HepG2 (cell line): ENCODE data around the gene DLX4.

ENCODE experiments used
- ATF3 ChIP-seq: sonication (generic); formaldehyde crosslinking; IDR thresholded peaks from 2 replicates; pipeline ENCODE4 v1.4.0; 2020; ENCODE audit warnings: missing genetic modification reagents
- ATF7 ChIP-seq, 2 experiments: fragments of 450-650 bp in 1 of 2; sonication (generic) in 1 of 2; formaldehyde crosslinking in 1 of 2; IDR thresholded peaks; 2 replicates each; pipeline versions ENCODE4 v1.4.0 to v1.6.1; 2016 to 2020; ENCODE audit warnings: antibody characterized with exemption in 1 of 2, mild to moderate bottlenecking in 1 of 2, missing genetic modification reagents in 1 of 2
- CAMTA2 ChIP-seq: sonication (generic); formaldehyde crosslinking; IDR thresholded peaks from 2 replicates; pipeline ENCODE4 v1.4.0; 2020; ENCODE audit warnings: mild to moderate bottlenecking, missing genetic modification reagents, borderline replicate concordance
- CTCF ChIP-seq: sonication (generic); formaldehyde crosslinking; IDR thresholded peaks from 2 replicates; pipeline ENCODE4 v1.5.0; 2020; ENCODE audit warnings: mild to moderate bottlenecking, missing genetic modification reagents, moderate library complexity
- ETS1 ChIP-seq: sonication (generic); formaldehyde crosslinking; IDR thresholded peaks from 2 replicates; pipeline ENCODE4 v1.4.0; 2020; ENCODE audit warnings: missing genetic modification reagents
- JUN ChIP-seq: sonication (generic); formaldehyde crosslinking; IDR thresholded peaks from 2 replicates; pipeline ENCODE4 v1.4.0; 2020; ENCODE audit warnings: mild to moderate bottlenecking, missing genetic modification reagents
- POLR2A ChIP-seq, 2 experiments: IDR thresholded peaks; 2 replicates each; pipeline ENCODE4 v1.6.1; 2011; ENCODE audit warnings: low read depth in 2 of 2, low read length in 2 of 2, mild to moderate bottlenecking in 1 of 2, moderate library complexity in 1 of 2; ENCODE audit not compliant: insufficient read depth in 1 of 2
- POLR2AphosphoS5 ChIP-seq: IDR thresholded peaks from 2 replicates; pipeline ENCODE4 v1.6.1; 2012; ENCODE audit warnings: low read depth, low read length
- SMAD1 ChIP-seq: sonication (generic); formaldehyde crosslinking; IDR thresholded peaks from 2 replicates; pipeline ENCODE4 v1.4.0; 2020; ENCODE audit warnings: missing genetic modification reagents, low read depth, mild to moderate bottlenecking, borderline replicate concordance
- YY1 ChIP-seq: IDR thresholded peaks from 2 replicates; pipeline ENCODE4 v1.6.1; 2011; ENCODE audit warnings: low read length, low read depth, moderate library complexity, mild to moderate bottlenecking; ENCODE audit not compliant: insufficient read depth, insufficient replicate concordance
- ZC3H4 ChIP-seq: sonication (generic); formaldehyde crosslinking; IDR thresholded peaks from 2 replicates; pipeline ENCODE4 v1.4.0; 2020; ENCODE audit warnings: missing genetic modification reagents, borderline replicate concordance
- ZFP1 ChIP-seq: IDR thresholded peaks from 2 replicates; pipeline ENCODE4 v1.6.1; 2016
- ZNF232 ChIP-seq: sonication (generic); formaldehyde crosslinking; IDR thresholded peaks from 2 replicates; pipeline ENCODE4 v1.4.0; 2020; ENCODE audit warnings: missing genetic modification reagents, borderline replicate concordance

GRCh38 chr17:49973271-49973615, 4.3 kb downstream of the DLX4 start:
- TF ChIP-seq CTCF (CRISPR knock-in tag) (no peak), JUN (no peak), ETS1 (CRISPR knock-in tag) (no peak), ATF7 (IDR thresholded peaks at IDR 0.05) (no peak), ATF7 (CRISPR knock-in tag; IDR thresholded peaks at IDR 0.05) (no peak), ZNF232 (CRISPR knock-in tag) (no peak), ATF3 (CRISPR knock-in tag) (no peak), SMAD1 (CRISPR knock-in tag) (no peak), CAMTA2 (CRISPR knock-in tag) (no peak), YY1 (no peak), POLR2AphosphoS5 (no peak), ZC3H4 (CRISPR knock-in tag) (no peak), POLR2A (IDR thresholded peaks at IDR 0.05; ENCODE audit: insufficient read depth in 1 of 2, low read depth in 2 of 2, low read length in 2 of 2) (no peak), ZFP1 (no peak)
